GM19452 (cell line): ENCODE data around the gene LRP3.
A peak's percentile ranks its signal among the peaks of the same experiment; 100 is the strongest.

Experiments used
- ATAC-seq: cut with Tn5 transposase; IDR thresholded peaks from one replicate; pipeline ENCODE4 v1.9.1; 2021; ENCODE audit not compliant: unreplicated experiment

LRP3 gene

DNA sequence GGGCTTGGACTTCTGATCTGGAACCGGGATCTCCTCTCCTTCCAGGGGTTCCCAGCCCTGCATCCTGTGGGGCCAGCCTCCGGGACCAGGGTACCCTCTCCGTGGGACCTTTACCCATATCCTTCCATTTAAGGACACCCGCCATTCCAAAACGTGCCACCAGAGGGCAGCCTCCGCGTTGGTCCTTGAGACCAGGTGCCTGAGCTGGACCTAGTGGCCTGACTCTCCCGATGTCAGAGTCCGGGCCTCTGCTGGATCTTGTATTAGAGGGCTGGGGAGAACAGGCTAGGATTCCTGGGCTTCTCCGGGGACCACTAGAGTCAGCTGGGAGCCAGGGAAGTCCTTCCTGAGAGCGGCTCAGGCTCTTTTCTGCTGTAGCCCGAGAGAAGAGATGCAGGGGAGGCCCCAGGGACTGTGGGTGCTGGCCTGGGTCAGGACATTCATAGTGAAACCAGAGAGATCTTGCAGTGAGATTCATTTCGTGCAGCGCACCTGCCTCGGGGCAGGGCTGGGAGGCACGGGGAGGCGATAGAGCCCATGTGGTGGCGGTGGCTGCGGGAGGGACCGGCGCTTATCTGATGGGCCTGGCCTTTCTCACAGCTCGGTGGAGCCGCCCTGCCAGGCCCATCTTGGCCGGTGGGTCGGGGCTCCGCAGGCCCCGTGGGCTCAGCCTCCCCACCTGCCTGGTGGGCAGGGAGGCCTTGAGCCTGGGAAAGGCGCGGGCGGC, 41.3 kb downstream of the LRP3 start:
- ATAC-seq = peak; percentile 93

DNA sequence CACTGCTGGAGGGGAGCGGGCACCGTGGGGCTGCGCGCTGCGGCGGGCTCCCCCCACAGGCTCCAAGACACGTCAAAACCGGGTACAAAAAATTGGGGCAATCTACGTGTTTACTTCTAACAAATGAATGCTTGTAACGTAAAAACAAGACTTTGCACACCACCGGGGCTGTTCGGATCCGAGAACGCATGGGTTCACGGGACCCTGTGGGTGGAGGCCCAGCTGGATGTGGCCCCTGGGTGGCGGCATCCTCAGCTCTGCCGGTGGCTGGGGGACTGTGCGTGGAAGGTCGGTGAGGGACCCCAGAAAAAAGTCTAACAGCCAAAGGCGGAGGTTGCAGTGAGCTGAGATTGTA, 41.8 kb downstream of the LRP3 start:
- no peak for ATAC-seq

DNA sequence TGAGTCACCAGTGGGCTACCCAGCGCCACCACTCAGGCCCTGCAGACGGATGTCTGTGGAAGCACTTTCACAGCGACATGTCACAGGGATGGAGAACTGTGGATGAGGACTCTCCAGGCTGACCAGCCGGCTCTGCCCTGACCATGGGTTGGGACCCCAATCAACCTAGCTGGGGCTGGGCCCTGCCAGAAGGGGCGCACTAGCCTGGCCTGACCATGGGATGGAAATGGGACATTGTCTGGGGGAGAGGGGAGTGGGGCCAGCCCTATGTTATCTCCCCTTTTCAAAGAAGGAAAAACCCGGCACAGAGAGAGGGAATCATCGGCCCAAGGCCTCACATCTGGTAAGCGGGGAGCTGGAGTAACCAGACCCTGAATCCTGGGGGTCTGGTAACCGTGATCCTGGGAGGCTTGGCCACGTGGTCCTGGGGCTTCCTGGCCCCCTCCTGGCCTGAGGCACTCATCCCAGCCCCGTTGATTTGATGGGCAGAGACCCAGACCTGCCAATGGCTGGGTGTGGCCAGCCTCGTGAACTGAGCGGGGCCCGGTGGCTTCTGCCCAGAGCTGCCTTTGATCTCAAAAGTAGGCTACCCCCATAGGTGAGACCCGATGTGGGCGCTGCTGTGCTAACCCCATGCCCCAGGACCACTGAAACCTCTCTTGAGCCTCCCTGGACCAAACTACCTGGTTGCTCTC, 42.7 kb downstream of the LRP3 start:
- ATAC-seq = no peak

DNA sequence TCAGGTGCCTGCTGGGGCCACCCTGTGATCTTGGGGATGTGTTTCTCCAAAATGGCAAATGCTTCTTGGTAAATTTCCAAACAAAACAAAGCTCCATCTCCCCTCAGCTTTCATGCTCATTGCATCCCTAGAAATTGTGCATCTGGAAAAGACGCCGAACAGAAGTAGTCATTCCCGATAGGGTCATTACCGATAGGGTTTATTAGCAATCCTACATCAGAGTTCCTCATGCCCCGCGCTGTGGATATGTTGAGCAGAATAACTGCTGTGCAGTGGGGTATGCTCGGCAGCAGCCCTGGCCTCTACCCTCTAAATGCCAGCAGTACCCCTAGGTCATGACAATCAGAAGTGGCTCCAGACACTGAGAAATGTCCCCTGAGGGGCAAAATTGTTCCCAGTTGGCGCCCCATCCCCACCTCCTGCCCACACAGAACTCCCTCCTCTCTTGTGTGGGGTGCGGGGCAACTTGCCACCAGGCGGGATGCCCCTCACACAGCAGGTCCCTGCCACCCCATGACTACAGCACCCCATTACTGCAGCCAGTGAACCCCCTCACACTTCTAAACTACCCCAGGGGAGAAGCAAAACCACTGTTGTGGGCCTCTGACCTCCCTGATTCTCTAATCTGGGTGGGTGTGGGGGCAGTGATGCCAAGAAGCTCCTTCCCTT, 44.5 kb downstream of the LRP3 start:
- ATAC-seq = no peak

DNA sequence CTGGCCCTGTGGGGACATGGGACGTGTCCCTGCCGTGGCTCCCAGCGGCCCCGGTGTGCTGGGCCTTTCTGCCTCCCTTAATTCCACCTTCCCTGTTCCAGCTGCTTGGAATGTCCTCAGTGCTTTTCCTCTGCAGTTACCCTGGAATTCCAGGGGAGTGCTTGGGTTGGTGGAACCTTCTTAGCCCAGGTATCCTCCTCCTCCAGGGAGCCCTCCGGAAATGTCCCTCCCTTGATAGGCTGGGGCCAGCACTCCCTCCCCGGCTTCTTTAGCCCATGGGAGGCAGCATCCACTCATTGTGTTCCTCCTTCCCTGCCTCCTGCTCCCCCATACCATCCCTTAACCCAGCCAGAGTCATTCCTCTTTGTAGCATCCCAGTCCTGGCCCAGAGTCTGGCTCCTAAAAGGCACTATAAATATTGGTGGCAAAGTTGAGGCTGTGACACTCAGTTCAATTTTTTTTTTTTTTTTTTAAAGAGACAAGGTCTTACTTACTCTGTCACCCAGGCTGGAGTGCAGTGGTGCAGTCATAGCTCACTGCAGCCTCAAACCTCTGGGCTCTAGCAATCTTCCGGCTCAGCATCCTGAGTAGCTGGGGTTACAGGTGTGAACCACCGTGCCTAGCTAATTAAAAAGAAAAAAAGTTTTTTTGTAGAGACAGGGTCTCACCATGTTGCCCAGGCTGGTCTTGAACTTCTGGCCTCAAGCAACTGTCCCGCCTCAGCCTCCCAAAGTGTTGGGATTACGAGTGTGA, 45.3 kb downstream of the LRP3 start:
- no peak for ATAC-seq

DNA sequence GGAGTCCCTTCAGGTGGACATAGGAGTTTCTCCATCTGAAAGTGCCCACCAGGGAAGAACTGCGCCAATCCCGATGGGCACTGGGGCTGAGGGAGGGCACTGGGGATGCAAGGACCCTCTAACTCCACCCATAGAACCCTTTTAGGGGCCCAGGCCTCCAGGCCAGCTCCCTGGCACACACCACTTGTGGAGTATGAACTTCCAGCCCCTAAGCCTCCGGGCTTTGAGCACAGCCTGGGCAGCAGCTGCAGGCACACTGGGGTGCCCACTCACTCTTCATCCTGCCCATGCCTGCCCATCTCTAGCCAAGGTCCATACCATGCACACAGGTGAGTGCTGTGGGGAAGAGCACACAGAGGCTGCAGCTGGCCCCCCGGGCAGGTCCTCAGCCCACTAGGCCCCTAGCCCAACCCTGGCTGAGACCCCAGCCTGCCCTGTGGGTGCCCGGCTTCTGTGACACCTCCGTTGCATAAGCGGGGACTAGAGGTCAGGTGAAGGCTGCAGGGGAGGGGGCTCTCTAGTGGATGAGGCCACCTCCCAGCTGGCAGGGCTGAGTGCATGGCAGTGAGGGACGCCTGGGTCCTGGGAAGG, 46.1 kb downstream of the LRP3 start:
- no peak for ATAC-seq

DNA sequence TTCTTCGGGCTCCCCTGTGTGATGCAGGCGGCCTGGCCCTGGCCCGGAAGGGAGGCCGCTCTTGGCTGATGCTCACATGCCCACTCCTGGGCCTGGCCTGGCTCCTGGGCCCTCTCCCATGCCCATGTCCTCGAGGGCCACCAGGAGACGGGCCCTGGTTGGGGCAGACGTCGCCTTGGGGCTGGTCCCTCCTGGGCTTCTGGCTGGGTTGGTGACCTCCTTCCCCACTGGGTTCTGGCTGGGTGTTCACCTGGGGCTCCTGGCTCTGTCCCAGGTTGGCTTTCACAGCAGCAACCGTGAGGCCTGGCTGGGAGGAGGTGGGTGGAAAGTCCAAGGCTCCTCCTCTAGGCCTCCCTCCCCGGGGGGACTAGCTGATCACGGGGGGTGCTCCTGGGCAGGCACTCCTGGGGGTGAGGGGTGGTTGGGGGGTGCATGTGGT, 47.0 kb downstream of the LRP3 start:
- ATAC-seq = no peak

DNA sequence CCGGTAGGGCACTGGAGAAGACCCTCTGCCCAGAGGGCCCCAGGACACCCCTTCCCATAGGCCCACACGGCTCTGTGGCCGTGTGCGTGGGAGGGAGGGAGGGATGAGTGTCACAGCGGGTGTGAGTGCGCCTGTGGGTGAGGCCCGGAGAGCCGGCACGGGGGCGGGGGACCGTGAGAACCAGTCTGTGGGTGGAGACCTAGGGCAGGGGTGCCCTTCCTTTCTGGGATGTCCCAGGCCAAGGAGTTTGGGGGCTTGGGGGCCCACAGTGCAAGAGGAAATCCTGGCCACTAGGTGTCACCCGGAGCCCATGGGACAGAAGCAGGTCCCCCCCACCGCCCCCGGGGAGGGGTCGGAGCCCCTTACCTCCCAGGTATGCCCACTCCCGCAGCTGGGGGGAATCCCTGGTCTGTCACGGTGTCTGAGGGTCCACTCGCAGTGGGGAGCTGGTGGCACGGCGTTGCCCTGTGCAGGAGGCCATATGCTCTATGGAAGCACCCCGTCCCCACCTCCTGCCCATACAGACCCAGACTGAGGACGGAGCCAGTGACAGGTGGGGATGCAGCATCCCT, 47.5 kb downstream of the LRP3 start:
- ATAC-seq = no peak

DNA sequence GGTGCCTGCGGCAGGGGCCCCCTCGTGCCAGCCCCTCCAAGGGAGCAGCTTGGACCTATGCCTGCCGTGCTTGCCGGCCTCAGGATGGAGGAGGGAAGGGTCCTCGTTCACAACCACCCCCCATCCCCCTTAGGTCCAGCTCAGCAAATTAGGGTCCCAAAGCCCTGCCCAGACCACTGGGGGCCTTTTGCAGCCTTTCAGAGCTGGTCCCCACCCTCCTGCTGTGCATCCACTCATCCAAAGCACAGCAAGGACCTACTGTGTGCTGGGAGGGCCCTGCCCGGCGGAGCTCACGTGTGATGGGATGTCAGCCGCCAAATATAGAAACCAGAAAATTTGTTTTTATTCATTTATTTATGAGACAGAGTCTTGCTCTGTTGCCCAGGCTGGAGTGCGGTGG, 48.0 kb downstream of the LRP3 start:
- ATAC-seq = no peak

DNA sequence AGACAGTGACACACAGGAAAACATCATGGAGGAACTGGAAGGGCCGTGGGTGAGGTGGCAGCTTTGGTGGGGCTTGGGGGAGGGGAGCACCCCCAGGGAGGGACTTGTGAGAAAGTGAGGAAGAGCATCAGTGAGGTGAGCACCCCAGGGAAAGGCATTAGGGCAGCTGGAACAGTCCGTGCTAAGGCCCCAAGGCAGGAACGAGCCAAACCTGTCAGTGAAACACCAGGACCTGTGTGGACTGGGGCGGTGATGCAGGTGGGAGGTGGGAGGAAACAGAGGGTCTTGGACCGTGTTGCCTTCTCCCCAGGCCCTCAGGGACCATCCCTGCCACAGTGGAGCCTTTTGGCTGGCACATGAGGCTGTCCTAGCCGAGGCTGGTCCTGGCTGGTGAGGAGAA, 48.8 kb downstream of the LRP3 start:
- no peak for ATAC-seq

DNA sequence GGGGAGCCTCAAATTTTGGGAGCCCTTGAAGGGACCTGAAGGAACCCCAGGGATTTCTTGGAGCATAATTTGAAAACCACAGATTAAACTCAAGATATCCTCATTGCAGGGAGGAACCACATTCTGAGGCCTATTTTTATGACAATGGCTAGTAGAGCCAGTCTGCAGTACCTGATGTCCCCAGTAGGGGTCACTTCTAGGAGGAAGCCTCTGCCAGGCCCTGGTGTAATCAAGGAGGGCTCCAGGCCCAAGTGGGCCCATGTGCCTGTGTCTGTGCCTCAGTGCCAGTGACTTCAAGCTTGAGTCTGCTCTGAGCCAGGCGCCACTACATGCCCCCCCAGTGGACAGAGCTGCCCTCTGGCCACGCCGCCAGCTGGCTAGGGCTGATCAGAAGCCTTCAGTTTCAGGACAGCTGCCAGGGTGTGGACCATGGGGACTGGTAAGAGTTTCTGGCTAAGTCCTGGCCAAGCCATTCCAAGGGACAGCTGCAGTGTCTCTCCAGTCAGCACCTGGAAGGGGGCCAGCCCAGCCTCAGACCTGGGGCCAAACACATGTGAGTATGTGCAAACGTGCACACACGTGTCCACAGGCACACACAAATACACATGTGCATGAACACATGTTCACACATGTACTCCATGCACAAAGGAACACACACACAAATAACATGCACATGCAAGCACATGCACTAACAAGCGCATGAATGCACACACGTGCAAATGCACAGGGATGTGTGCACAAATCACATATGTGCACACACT, 52.0 kb downstream of the LRP3 start:
- ATAC-seq = no peak

DNA sequence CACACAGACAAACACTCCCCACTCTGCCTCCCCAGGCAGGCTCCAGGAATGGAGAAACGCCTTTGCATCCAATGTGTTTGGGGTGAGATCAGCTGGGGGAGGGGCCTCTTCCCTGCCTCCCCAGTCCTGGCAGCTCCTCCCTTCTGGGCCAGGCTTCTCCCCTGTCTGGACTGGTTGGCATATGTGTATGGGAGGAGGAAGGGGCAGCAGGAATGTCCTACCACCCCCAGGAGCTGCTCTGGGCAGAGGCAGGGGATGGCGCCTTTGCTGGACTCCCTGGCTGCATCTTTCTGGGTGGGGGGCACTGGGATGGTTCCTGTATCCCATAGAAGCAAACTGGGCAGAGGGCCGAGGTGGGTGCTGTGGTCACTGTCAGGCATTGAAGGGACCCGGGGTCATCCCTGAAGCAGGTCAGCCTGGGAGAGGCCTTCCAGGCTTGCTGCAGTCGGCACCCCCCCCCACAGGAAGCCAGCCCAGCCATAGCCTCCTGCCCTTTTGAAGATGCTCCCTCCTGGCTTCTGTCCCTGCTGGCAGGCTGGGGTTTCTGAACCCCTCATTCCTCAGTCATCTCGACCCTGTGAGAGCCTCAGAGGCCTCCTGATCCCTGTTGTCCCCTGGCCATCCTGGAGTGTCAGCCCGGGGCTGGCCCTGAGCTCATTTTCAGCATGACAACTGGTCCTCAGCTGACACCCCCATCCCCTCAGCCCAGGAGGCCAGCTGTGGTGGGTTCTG, 52.7 kb downstream of the LRP3 start:
- ATAC-seq = no peak

DNA sequence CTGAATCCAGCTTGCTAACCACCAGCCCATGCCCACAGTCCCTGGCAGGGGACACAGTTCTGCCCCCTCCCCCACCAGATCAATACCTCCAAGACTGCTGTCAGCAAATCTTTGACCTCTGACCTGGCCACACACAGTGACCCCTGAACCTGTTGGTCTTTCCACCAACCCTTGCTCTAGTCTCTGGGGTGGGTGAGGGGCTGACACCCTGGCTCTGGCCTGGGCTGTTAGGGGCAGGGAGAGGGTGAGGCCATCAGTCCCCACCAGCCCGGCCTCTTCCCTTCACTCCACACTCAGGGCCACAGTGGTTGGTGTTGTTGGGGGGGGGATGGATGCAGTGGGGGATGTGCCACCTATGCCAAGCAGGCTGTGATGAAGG, 53.3 kb downstream of the LRP3 start:
- ATAC-seq = no peak

DNA sequence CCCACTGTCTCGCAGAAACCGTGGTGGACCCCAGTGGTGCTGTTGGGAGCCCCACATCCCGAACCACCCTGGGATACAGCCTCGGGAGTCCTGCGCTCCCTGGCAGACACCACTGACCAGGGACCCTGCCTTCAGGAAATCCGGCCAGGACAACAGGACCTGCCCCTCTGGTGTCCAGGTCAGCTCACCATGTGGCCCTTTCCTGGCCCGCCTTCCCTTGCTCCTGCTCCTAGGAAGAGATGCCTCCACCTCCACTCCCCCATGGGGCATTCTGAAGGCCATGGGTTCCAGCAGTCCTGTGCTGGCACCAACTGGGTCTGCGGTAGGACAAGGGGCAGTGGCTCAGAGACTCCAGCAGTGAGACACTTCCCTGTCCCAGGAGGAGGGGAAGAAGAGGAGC, 54.0 kb downstream of the LRP3 start:
- ATAC-seq = no peak

DNA sequence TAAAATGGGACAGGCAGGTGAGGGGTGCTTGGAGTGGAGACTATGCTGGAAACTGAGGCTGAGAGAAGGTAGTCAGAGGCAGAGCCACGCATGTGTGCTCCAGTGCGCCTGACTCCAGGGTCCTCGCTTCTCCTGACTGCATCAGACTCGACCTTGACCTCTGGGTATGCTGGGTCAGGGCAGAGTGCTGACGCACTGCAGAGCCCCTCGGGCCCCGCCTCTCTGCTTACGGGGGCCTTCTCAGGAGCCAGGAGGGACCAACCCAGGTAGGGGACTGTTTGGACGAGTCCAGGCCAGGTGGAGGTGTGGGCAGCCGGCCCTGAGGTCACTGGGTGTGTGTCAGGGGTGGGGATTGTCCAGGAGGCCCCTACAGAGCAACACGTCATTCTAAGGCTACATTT, 54.4 kb downstream of the LRP3 start:
- ATAC-seq = no peak

DNA sequence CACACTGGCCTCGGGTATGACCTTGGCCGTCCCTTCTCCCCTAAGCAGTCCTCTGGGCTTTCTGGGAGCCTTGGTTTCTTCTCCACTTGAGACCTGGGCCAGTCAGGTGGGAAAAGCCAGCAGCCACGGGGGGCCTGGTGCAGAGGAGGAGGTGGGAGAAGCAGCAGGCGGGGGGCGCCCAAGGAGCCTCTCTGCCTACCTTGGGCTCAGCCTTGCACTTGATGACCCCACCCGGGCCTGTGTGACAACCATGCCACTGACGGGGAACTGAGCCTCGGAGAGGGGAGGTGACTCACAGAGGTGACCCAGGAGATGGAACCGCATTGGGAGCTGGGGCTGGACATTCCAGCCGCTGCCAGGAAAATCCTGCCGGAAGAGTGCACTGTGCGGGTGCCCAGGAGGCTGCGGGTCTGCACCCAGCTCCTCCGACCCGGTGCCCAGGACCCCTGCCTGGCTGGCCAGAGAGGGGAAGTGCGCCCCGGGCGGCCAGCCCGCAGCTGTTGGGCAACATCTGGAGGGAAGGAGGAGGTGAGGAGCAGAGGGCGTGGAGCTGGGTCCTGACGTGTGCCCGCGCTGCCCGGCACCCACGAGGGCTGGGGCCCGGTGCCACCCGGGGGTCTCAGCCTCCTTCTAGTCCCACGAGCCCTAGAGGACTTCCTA, 55.0 kb downstream of the LRP3 start:
- ATAC-seq = no peak

DNA sequence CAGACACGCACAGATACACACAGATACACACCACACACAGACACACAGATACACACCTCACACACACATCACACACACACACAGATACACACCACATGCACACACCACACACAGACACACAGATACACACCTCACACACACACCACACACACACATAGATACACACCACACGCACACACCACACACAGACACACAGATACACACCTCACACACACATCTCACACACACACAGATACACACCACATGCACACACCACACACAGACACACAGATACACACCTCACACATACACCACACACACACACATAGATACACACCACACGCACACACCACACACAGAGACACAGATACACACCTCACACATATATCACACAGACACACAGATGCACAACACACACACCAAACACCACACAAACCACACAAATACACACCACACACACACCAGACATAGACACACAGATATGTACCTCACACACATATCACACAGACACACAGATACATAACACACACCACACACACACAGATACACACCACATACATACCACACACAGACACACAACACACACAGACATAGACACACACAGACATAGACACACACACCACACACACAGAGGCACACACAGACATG, 55.7 kb downstream of the LRP3 start:
- no peak for ATAC-seq

DNA sequence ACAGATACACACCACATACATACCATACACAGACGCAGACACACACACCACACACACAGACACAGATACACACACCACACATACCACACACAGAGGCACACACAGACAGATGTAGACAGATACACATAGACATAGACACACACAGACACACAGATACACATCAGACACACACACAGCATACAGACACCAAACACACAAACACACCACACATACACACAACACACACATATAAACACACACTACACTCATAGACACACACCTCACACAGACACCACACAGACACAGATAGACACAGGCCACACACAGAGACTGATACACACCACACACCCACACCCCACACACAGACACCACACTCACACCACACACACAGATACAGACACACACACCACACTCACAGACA, 56.4 kb downstream of the LRP3 start:
- ATAC-seq = no peak

DNA sequence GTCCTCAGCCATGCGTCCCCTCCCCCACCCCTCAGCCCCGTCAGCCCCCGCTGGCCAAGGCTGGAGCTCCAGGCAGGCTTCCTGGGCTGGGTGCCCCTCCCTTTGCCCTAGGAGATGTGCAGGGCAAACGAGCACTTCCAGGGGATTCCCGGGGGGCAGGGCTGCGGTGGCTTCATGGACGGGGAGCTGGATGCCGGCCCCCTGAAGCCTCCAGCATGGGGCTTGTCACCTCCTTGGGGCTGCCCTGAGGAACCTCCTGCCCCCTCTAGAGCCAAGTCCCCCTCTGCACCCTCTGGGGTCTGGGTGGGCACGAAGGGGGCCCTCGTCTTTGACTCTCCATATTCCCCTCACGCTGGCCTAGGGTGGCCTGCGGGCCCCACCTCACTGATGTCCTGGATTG, 56.9 kb downstream of the LRP3 start:
- no peak for ATAC-seq
